GM19099 (cell line): ENCODE measurements around the gene MEGF6.
A peak's percentile ranks its signal among the peaks of the same experiment; 100 is the strongest.

Experiments used
- POLR2A ChIP-seq: IDR thresholded peaks from 3 replicates; pipeline ENCODE4 v1.6.1; 2011; ENCODE audit warnings: low read depth; ENCODE audit not compliant: insufficient read length; ENCODE audit errors: extremely low read depth

MEGF6 gene

GRCh38 chr1:3651026-3651929 is 40.0 kb upstream of the MEGF6 start:
- TF ChIP-seq POLR2A, result no peak

GRCh38 chr1:3650248-3651025 is 39.1 kb upstream of the MEGF6 start:
- TF ChIP-seq POLR2A, result no peak

GRCh38 chr1:3649342-3650247 is 38.3 kb upstream of the MEGF6 start, which contains the start of gene WRAP73:
TSS of gene WRAP73 (minus strand) at chr1:3650103. CDS start at chr1:3649999, 104 bp downstream.
- TF ChIP-seq POLR2A, result peak; percentile 73

GRCh38 chr1:3646596-3646995 is 35.3 kb upstream of the MEGF6 start:
- no peak for TF ChIP-seq POLR2A

- no peak for TF ChIP-seq POLR2A
These were observed 34.5 kb upstream of the MEGF6 start for GRCh38 chr1:3645666-3646355.

- no peak for TF ChIP-seq POLR2A
These were observed 33.9 kb upstream of the MEGF6 start for GRCh38 chr1:3645247-3645646.

- TF ChIP-seq POLR2A, result no peak
These were observed 33.0 kb upstream of the MEGF6 start for GRCh38 chr1:3644273-3644672.

- no peak for TF ChIP-seq POLR2A
These were observed 31.8 kb upstream of the MEGF6 start for GRCh38 chr1:3642919-3643675.

- TF ChIP-seq POLR2A, result no peak
These were observed 30.5 kb upstream of the MEGF6 start for GRCh38 chr1:3641816-3642215.

GRCh38 chr1:3641046-3641760 is 29.9 kb upstream of the MEGF6 start:
- no peak for TF ChIP-seq POLR2A

GRCh38 chr1:3640121-3640837 is 29.0 kb upstream of the MEGF6 start:
- no peak for TF ChIP-seq POLR2A

GRCh38 chr1:3639397-3639911 is 28.1 kb upstream of the MEGF6 start:
- TF ChIP-seq POLR2A, result no peak
